NT2/D1 (cell line): ENCODE results near the gene ABCA7.

ENCODE experiments used
- SUZ12 ChIP-seq: IDR thresholded peaks from 2 replicates; pipeline ENCODE4 v1.6.1; 2011; ENCODE audit not compliant: insufficient read length, insufficient read depth; ENCODE audit errors: extremely low read depth
- ZNF274 ChIP-seq: IDR thresholded peaks from 2 replicates; pipeline ENCODE4 v1.6.1; 2011; ENCODE audit warnings: mild to moderate bottlenecking, low read depth, low read length

DNA sequence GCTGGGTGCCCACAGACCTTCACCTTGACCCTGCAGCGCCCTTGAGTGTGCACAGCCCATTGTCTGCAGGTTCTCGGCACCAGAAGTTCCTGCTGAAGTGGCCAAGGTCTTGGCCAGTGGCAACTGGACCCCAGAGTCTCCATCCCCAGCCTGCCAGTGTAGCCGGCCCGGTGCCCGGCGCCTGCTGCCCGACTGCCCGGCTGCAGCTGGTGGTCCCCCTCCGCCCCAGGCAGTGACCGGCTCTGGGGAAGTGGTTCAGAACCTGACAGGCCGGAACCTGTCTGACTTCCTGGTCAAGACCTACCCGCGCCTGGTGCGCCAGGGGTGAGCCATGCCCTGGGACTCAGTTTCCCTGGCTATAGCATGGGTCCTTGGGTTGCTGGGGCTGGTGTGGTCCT lies 15.1 kb downstream of the ABCA7 start:
- TF ChIP-seq ZNF274 (no peak), SUZ12 (no peak)
